MM.1S (cell line): ENCODE data around the gene SLC35A2.
A peak's percentile ranks its signal among the peaks of the same experiment; 100 is the strongest.

Experiments
- DNase-seq: peaks from one replicate; pipeline ENCODE4 v3.0.0-alpha.2; 2015
- H2AFZ ChIP-seq: fragments of 300-600 bp; sonication (generic); 2 replicates; pipeline ENCODE4 v1.6.0; 2016; ENCODE audit warnings: antibody characterized with exemption, low read length
- H3F3A ChIP-seq: fragments of 300-600 bp; sonication (generic); 2 replicates; pipeline ENCODE4 v1.6.1; 2016; ENCODE audit warnings: mild to moderate bottlenecking, antibody characterized with exemption, low read length, moderate library complexity, mixed read lengths; ENCODE audit not compliant: insufficient read depth
- H3K27ac ChIP-seq: fragments of 300-600 bp; sonication (generic); 2 replicates; pipeline ENCODE4 v1.5.1; 2016; ENCODE audit warnings: mild to moderate bottlenecking, low read length
- H3K27me3 ChIP-seq: fragments of 300-600 bp; sonication (generic); replicated peaks from 2 replicates; pipeline ENCODE4 v1.6.0; 2016; ENCODE audit warnings: low read length; ENCODE audit not compliant: insufficient read depth
- H3K36me3 ChIP-seq: fragments of 300-600 bp; sonication (generic); replicated peaks from 2 replicates; pipeline ENCODE4 v1.6.1; 2016; ENCODE audit warnings: mild to moderate bottlenecking, low read length, mixed read lengths; ENCODE audit not compliant: insufficient read depth
- H3K4me1 ChIP-seq: fragments of 300-600 bp; sonication (generic); 2 replicates; pipeline ENCODE4 v1.6.1; 2016; ENCODE audit warnings: low read length, mixed read lengths
- H3K4me2 ChIP-seq: fragments of 300-600 bp; sonication (generic); 2 replicates; pipeline ENCODE4 v1.6.0; 2016; ENCODE audit warnings: low read depth, low read length
- H3K4me3 ChIP-seq: fragments of 300-600 bp; sonication (generic); 2 replicates; pipeline ENCODE4 v1.5.1; 2016; ENCODE audit warnings: low read length, mixed read lengths
- H3K79me2 ChIP-seq: fragments of 300-600 bp; sonication (generic); 2 replicates; pipeline ENCODE4 v1.6.1; 2016; ENCODE audit warnings: mixed run types, low read length, mixed read lengths
- H3K9ac ChIP-seq: fragments of 300-600 bp; sonication (generic); 2 replicates; pipeline ENCODE4 v1.6.1; 2016; ENCODE audit warnings: low read length, mixed read lengths
- H3K9me2 ChIP-seq: fragments of 300-600 bp; sonication (generic); replicated peaks from 2 replicates; pipeline ENCODE4 v1.6.1; 2016; ENCODE audit warnings: mild to moderate bottlenecking, low read length, mixed read lengths; ENCODE audit not compliant: insufficient read depth
- H3K9me3 ChIP-seq: fragments of 300-600 bp; sonication (generic); replicated peaks from 2 replicates; pipeline ENCODE4 v1.6.1; 2016; ENCODE audit warnings: mild to moderate bottlenecking, low read length, mixed read lengths; ENCODE audit not compliant: insufficient read depth
- H4K20me1 ChIP-seq: fragments of 300-600 bp; sonication (generic); 2 replicates; pipeline ENCODE4 v1.6.1; 2016; ENCODE audit warnings: mild to moderate bottlenecking, low read length, moderate library complexity, mixed read lengths; ENCODE audit not compliant: insufficient read depth
- CTCF ChIP-seq: fragments of 300-600 bp; sonication (generic); IDR thresholded peaks from 2 replicates; pipeline ENCODE4 v1.5.1; 2016; ENCODE audit warnings: antibody characterized with exemption, low read length, mixed read lengths
- EZH2 ChIP-seq: fragments of 300-600 bp; sonication (generic); optimal IDR thresholded peaks from 2 replicates; pipeline ENCODE3; 2017; ENCODE audit warnings: low read depth, mild to moderate bottlenecking, antibody characterized with exemption, low read length, mixed read lengths
- EZH2phosphoT487 ChIP-seq: fragments of 300-600 bp; sonication (generic); IDR thresholded peaks from 2 replicates; pipeline ENCODE4 v1.6.1; 2018; ENCODE audit warnings: antibody characterized with exemption, low read length

Gene SLC35A2

GRCh38 chrX:48937054-48937907 lies 25.8 kb upstream of the SLC35A2 start:
- Histone ChIP-seq H3K27ac (peak overlapping the region; percentile 100), H4K20me1 (no peaks in the 10 kb centered on the region), H3K9me3 (no peaks in the 10 kb centered on the region), H3K36me3 (no peaks in the 10 kb centered on the region), H3K4me3 (peak overlapping the region; percentile 32), H3K9ac (peak overlapping the region; percentile 75), H3F3A (peaks cover 65% of the 10 kb centered on the region), H2AFZ (no peak overlapping the region), H3K9me2 (no peaks in the 10 kb centered on the region), H3K4me1 (peaks cover 78% of the 10 kb centered on the region), H3K79me2 (peaks cover 52% of the 10 kb centered on the region), H3K4me2 (peak overlapping the region; percentile 76), H3K27me3 (no peaks in the 10 kb centered on the region)
- peak; percentile 64 for TF ChIP-seq CTCF
- no peak for TF ChIP-seq EZH2
- DNase-seq: peak; percentile 94

- no peak overlapping the region for H2AFZ ChIP-seq
- H4K20me1 ChIP-seq: no peaks in the 10 kb centered on the region
- H3K9me3 ChIP-seq: no peaks in the 10 kb centered on the region
- H3K4me2 ChIP-seq: peak overlapping the region; percentile 59
- H3K9ac ChIP-seq: peak overlapping the region; percentile 75
- H3K4me1 ChIP-seq: peaks cover 73% of the 10 kb centered on the region
- H3K27ac ChIP-seq: peak overlapping the region; percentile 100
- peaks cover 65% of the 10 kb centered on the region for H3F3A ChIP-seq
- no peak for TF ChIP-seq EZH2phosphoT487
- no peak for DNase-seq
- H3K79me2 ChIP-seq: peaks cover 45% of the 10 kb centered on the region
- no peaks in the 10 kb centered on the region for H3K9me2 ChIP-seq
- H3K27me3 ChIP-seq: no peaks in the 10 kb centered on the region
- H3K4me3 ChIP-seq: no peak overlapping the region; the same call in 1 of the 2 replicates
- H3K36me3 ChIP-seq: no peaks in the 10 kb centered on the region
These were observed 25.1 kb upstream of the SLC35A2 start for GRCh38 chrX:48936429-48937053.

GRCh38 chrX:48935301-48935670 lies 23.8 kb upstream of the SLC35A2 start:
- no peaks in the 10 kb centered on the region for H3K9me2 ChIP-seq
- H4K20me1 ChIP-seq: no peaks in the 10 kb centered on the region
- H3K4me3 ChIP-seq: no peak overlapping the region
- no peak overlapping the region for H3K4me2 ChIP-seq
- DNase-seq: no peak
- no peaks in the 10 kb centered on the region for H3K9me3 ChIP-seq
- H3K36me3 ChIP-seq: no peaks in the 10 kb centered on the region
- H3K27ac ChIP-seq: peak overlapping the region; percentile 92
- no peak overlapping the region for H3K9ac ChIP-seq
- no peak overlapping the region for H2AFZ ChIP-seq
- peaks cover 62% of the 10 kb centered on the region for H3K4me1 ChIP-seq
- peaks cover 58% of the 10 kb centered on the region for H3F3A ChIP-seq
- H3K27me3 ChIP-seq: no peaks in the 10 kb centered on the region
- peaks cover 45% of the 10 kb centered on the region for H3K79me2 ChIP-seq
- no peak for TF ChIP-seq EZH2phosphoT487
- no peak for TF ChIP-seq CTCF
- no peak for TF ChIP-seq EZH2
